ENCODE data around the gene RAB11B. TPM values are rescaled to one million over a fixed set of nuclear protein-coding genes. Genes with fewer than 3 reads are reported as not detected.

The RAB11B gene
- total and polyA plus RNA-seq, 2 of the 13 experiments (the other 11 are each of a cell fraction or from before 2014, with no cell fraction given), result 6.0 to 28.4 TPM

GRCh38 chr19:8444677-8445487 is 54.7 kb downstream of the RAB11B start, which contains the start of gene HNRNPM (continued):
- TF ChIP-seq ZBTB7B (CRISPR knock-in tag; IDR thresholded peaks at IDR 0.05), result peak; percentile 3; the same call in 1 of the 2 replicates
- no peak for TF ChIP-seq ZNF33A (CRISPR knock-in tag; IDR thresholded peaks at IDR 0.05; ENCODE audit: borderline replicate concordance)
- no peak for TF ChIP-seq NAIF1 (CRISPR knock-in tag; IDR thresholded peaks at IDR 0.05; ENCODE audit: borderline replicate concordance)
- TF ChIP-seq ZNF564 (CRISPR knock-in tag; IDR thresholded peaks at IDR 0.05), result no peak
- no peak for TF ChIP-seq SNAPC5 (CRISPR knock-in tag; IDR thresholded peaks at IDR 0.05; ENCODE audit: borderline replicate concordance)
- TF ChIP-seq ZNF770 (CRISPR knock-in tag; IDR thresholded peaks at IDR 0.05), result peak; percentile 45
- no peak for TF ChIP-seq BRF2 (CRISPR knock-in tag; IDR thresholded peaks at IDR 0.05)
- no peak for TF ChIP-seq ZNF136 (CRISPR knock-in tag; IDR thresholded peaks at IDR 0.05; ENCODE audit: low read depth)
- peak; percentile 10; the same call in 1 of the 2 replicates for TF ChIP-seq ELF1 (CRISPR knock-in tag; IDR thresholded peaks at IDR 0.05)
- TF ChIP-seq ZNF557 (CRISPR knock-in tag; IDR thresholded peaks at IDR 0.05), result peak; percentile 82; the same call in 1 of the 2 replicates
- TF ChIP-seq ASH2L (IDR thresholded peaks at IDR 0.05; ENCODE audit: insufficient read length, low read depth, low read length), result peak; percentile 85
- TF ChIP-seq TFDP2 (CRISPR knock-in tag; IDR thresholded peaks at IDR 0.05), result peak; percentile 68
- TF ChIP-seq ZNF556 (CRISPR knock-in tag; IDR thresholded peaks at IDR 0.05; ENCODE audit: borderline replicate concordance), result no peak; the same call in 1 of the 2 replicates
- TF ChIP-seq ZNF644 (CRISPR knock-in tag; IDR thresholded peaks at IDR 0.05; ENCODE audit: low read depth), result no peak
- TF ChIP-seq AHR (CRISPR knock-in tag; IDR thresholded peaks at IDR 0.05), result peak; percentile 25; the same call in 1 of the 2 replicates
- no peak for TF ChIP-seq CREB1 (IDR thresholded peaks at IDR 0.05)
- no peak for TF ChIP-seq CREB1 (CRISPR knock-in tag; IDR thresholded peaks at IDR 0.05)
- 0 out of 2 replicates have a peak, but pooled peaks have one; percentile 20 for TF ChIP-seq FOXJ3 (CRISPR knock-in tag; IDR thresholded peaks at IDR 0.05; ENCODE audit: borderline replicate concordance)
- TF ChIP-seq FLYWCH1 (CRISPR knock-in tag; IDR thresholded peaks at IDR 0.05), result no peak
- 0 out of 2 replicates have a peak, but pooled peaks have one; percentile 66 for TF ChIP-seq ETV6 (CRISPR knock-in tag; conservative IDR thresholded peaks at IDR 0.05)
- TF ChIP-seq PHF5A (CRISPR knock-in tag; IDR thresholded peaks at IDR 0.05; ENCODE audit: low read depth, unreplicated experiment), result no peak
- TF ChIP-seq PAX8 (CRISPR knock-in tag; IDR thresholded peaks at IDR 0.05; ENCODE audit: borderline replicate concordance), result no peak; the same call in 1 of the 2 replicates
- TF ChIP-seq ZNF34 (CRISPR knock-in tag; IDR thresholded peaks at IDR 0.05; ENCODE audit: borderline replicate concordance), result no peak
- peak; percentile 76 for TF ChIP-seq ZMYM4 (CRISPR knock-in tag; IDR thresholded peaks at IDR 0.05)
- TF ChIP-seq SRY (CRISPR knock-in tag; IDR thresholded peaks at IDR 0.05), result peak; percentile 88; the same call in 1 of the 2 replicates
- no peak for TF ChIP-seq IRX3 (CRISPR knock-in tag; IDR thresholded peaks at IDR 0.05; ENCODE audit: borderline replicate concordance, low read depth)
- TF ChIP-seq ZNF878 (CRISPR knock-in tag; IDR thresholded peaks at IDR 0.05), result no peak
